GM19240 (cell line): ENCODE results near the gene MT1G.
"Not testable (repeated sequence)": the region's sequence is repeated elsewhere in the genome, so short reads cannot be mapped to it uniquely, and the experiment has no call there.

Experiments
- DNase-seq: peaks from one replicate; pipeline ENCODE4 v3.0.0; 2011; ENCODE audit warnings: low spot score; ENCODE audit not compliant: insufficient read length

MT1G gene

DNA sequence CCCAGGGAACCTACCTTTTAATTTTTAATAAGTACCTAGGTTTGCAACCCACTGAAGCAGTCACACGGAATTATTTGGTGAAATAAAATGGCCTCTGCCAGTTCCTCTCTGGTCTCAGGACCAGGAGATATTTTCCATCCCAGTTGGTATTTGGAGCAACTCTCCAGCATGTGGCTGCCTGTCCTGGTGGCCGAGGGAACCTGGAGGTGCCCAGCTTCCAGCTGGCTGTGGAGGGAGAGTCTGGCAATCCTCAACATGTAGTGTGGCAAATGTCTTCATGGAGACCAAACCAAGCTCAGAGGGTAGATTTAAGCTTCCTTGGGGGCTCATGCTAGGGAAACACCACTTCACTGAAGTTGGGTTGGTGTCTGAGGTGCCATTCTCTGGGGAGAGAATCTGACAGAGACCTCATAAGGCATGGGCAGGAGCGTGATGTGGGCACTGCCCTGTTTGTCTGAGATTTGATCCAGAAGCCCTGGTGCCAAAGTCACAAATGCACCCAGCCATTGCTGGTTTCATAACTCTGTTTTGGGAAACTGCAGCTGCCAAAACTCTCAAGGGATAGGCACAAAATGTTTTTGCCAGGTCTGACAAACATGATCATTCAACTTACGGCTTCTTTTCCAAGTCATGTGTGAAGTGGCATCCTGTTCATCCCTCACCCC lies 17.2 kb upstream of the MT1G start:
- no peak for DNase-seq

DNA sequence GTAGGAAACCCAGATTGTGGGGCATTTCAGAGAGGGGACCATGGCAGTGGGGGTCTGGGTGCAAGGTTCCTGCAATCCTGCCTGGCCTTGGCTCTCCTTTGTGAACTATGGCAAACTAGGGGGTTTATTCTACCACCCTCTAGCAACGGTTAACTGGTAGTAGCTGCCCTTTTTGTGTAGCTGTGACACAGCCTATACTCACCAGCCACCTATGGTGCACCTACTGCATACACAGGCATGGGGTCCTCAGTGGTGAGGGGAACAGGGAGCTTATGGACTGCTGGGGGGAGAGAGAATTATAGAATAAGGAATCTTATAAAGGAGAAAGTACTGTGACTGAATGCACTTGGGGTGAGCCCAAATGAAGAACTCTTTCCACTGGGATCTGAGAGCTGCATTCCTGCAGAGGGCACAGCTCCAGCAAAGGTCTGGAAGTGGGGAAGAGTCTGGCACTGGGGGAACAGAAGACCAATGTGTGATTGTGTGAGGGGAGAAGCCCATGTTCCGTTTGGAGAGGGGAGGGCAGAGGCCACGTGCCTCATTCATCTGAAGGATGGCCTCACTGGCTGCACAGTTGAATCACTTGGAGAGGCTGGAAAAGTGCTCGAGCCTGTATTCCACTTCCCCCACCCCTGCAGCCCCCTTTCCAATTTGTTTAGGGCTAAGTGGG lies 16.5 kb upstream of the MT1G start:
- DNase-seq = no peak

DNA sequence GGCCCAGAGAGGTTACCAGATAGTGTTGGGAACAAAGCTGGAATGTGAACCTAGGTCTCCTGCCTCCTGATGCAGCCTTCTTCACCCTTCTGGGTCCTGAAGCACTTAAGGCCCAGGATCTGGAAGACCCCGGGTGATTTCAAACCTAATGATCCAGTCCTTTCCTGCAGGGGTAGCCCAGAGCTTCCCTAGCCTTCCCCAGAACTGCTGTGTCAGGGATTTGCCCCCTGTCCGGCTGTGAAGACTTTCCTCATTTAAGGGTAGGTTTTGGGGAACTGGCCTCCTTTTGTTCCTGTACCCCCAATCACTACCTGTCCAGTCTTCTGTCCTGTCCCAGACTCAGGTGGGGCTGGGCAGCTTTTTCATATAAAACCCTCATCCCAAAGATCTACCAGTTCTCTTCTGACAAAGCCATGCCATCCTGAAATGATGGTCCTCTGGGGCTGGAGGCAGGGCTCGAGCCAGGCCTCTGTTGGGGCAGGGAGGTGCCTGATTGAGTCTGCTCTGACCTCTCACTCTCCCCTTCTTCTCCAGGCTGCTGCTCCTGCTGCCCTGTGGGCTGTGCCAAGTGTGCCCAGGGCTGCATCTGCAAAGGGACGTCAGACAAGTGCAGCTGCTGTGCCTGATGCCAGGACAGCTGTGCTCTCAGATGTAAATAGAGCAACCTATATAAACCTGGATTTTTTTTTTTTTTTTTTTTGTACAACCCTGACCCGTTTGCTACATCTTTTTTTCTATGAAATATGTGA lies 15.7 kb upstream of the MT1G start:
- no peak for DNase-seq

DNA sequence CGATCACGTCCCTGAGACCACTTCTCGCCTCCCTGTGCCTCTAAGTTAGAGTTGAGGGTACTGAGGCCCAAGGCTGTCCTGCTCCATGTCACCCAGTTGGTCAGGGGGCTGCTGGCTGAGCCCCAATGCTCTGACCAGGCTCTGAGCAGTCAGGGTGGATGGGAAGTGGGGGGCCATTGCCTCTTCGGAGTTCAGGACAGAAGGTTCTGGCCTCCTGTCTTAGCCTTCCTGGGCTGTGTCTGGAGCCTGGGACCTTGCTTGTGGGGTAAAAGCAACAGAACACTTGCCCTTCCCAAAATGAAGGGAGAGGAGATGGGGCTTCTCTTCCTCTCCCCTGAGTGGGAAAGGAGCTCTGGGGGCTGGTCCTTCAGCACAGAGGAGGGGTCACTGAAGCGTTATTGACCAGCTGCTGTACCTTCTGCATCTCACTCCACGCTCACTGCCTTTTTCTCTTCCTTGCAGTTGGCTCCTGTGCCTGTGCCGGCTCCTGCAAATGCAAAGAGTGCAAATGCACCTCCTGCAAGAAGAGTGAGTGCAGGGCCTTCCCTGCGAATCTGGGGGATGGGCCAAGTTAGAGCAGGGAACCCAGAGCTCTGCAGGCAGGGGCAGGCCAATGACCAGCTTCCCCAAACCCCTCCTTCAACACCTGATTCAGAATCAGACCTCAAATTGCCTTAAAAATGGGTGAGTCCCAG lies 15.0 kb upstream of the MT1G start:
- DNase-seq = no peak

- peak; percentile 81 for DNase-seq
Observed at GRCh38 chr16:56681939-56682702, 14.3 kb upstream of the MT1G start, which contains the start of gene MT1X. Gene MT1X, plus strand, starts transcription at chr16:56682470. Its CDS starts 71 bp downstream, at chr16:56682541.

DNA sequence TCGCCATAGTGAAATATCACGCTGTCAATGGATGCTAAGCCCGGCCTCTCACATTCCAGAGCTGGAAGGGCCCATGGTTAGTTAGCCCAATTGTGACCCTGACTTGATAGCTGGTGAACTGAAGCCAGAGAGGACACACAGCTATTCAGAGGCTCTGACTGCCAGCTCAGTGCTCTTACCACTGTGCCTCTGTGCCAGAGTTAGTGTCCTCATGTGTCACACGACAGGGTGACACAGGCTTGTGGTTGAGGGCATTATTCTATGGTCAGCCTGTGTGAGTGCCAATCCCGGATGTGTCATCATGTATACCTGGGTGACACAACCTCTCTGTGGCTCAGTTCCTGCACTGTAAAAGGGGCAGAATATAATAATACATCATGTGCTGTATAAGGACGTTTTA lies 12.0 kb upstream of the MT1G start:
- no peak for DNase-seq

GRCh38 chr16:56679078-56679730 lies 11.3 kb upstream of the MT1G start:
- no peak for DNase-seq

DNA sequence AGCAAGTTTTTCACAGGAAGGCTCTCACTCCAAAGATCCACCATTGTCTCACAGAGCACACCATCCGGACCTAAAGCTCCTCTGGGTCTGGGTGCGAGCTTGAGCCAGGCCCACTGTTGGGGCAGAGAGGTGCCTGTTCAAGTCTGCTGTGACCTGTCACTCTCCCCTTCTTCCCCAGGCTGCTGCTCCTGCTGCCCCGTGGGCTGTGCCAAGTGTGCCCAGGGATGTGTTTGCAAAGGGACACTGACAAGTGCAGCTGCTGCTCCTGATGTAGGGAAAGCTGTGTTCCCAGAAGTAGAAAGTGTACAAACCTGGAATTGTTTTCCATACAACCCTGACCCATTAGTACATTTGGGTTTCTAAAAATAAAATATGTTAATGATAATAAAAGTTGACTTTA lies 9.6 kb upstream of the MT1G start:
- DNase-seq = no peak

DNA sequence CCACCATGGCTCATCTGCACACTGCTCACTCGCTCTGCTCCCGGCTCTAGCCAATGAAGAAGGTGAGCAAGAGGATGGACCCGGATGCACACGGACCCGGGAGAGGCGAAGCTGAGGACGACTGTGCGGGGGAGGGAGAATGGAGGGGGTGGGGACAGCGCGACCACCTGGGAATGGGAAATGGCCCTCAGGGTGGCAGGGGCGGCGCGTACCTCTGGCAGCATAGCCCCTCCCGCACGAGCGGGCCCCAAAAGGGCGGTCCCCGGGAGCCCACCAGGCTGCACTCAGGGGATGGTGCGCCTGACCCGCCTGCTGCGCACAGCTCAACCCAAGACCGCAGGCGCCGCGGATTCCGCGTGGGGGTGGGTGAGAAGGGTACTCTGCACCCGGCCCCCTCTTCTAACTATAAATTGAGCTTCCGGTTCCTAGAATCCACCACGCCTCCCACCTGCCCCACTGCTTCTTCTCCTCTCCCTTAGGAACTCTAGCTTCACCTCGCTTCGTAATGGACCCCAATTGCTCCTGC lies 7.9 kb upstream of the MT1G start:
- no peak for DNase-seq

- not testable (repeated sequence) for DNase-seq
Observed at GRCh38 chr16:56674570-56674969, 6.7 kb upstream of the MT1G start.

DNA sequence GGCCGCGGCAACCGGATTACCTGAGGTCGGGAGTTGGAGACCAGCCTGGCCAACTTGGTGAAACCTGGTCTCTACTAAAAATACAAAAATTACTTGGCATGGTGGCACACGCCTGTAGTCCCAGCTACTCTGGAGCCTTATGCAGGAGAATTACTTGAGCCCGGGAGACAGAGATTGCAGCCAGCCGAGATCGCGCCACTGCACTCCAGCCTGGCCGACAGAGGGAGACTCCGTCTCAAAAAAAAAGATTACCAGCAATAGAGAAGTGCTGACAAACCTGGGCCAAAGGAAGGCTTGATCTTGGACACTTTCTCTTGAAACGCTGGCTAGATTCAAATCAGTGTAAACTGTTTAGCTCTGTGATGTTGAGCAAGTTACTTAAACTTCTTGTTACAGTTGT lies 6.1 kb upstream of the MT1G start:
- no peak for DNase-seq

- DNase-seq = no peak
Observed at GRCh38 chr16:56672761-56673536, 5.1 kb upstream of the MT1G start.

- DNase-seq = not testable (repeated sequence)
Observed at GRCh38 chr16:56672171-56672570, 4.3 kb upstream of the MT1G start.

DNA sequence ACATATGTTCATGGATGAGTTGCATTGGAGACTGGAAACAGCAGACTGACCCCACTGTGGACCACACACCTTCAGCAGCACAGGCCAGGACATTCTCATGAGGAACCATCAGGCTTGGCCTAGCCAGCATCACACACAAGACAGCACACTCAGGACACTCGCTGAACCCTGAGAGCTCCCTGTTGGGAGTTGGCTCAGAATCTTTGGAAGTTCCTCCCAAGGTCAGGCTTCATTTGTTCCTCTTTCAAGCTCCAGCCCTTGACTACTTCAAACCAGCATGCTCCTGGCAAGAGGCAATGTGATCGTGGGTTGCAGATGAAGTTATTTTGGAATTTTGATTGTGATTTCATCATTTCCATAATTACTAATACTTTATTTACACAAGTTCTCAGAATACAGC lies 3.8 kb upstream of the MT1G start:
- DNase-seq = not testable (repeated sequence)

- DNase-seq = no peak
Observed at GRCh38 chr16:56670620-56670934, 2.7 kb upstream of the MT1G start.

DNA sequence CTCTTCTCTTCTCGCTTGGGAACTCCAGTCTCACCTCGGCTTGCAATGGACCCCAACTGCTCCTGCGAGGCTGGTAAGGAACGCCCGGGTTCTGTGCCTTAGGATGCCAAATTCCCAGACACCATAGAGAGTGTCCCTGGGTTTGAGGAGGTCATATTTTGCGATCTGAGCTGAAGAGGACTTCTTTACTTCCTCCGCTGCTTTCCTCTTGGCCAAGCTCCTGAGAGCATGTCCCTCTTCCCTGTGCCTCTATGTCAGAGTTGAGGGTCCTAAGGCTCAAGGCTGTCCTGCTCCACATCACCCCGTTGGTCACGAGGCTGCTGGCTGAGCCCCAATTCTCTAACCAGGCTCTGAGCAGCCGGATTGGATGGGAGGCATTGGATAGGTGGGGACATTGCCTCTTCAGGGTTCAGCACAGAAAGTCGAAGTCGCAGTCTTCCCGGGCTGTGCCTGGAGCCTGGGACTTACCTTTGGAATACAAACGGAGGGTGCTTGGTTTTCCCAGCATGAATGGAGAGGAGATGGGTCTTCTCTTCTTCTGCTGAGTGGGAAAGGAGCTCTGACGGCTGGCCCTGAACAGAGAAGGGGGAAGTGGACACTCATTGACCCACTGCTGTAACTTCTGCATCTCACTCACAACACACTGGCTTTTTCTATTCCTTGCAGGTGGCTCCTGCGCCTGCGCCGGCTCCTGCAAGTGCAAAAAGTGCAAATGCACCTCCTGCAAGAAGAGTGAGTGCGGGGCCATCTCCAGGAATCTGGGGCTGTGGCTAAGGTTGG lies 2.2 kb upstream of the MT1G start:
- DNase-seq = no peak

GRCh38 chr16:56669005-56669839 lies 1.4 kb upstream of the MT1G start, which contains the start of gene MT1H:
Gene MT1H, plus strand, starts transcription at chr16:56669814. Its CDS starts 71 bp downstream, at chr16:56669885.
- no peak for DNase-seq
